Raji (cell line): ENCODE measurements around the gene TBC1D24.

Experiments
- POLR2A ChIP-seq: IDR thresholded peaks from 2 replicates; pipeline ENCODE4 v1.6.1; 2011; ENCODE audit warnings: low read depth, low read length, control low read depth; ENCODE audit not compliant: insufficient read depth

TBC1D24 gene

GRCh38 chr16:2472885-2473445, 2.0 kb upstream of the TBC1D24 start:
- TF ChIP-seq POLR2A, result peak; percentile 53

DNA sequence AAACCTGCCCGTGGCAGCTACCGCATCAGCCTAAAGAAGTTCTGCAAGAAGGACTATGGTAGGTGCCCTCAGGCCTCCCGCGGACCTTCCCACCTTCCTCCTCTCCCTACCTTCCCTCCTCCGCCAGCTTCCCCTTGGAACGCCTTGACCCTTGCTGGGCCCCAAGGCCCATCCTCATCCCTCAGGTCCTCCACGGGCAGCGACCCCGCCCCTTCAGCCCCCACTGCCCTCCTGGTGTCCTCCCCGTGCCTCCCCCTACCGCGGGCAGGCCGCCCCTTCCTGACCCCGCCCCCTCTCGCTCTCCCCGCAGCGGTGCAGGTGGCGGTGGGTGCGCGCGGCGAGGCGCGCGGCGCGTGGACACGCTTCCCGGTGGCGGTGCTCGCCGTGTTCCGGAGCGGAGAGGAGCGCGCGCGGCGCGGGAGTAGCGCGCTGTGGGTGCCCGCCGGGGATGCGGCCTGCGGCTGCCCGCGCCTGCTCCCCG, 1.4 kb upstream of the TBC1D24 start:
- peak; percentile 43 for TF ChIP-seq POLR2A

- peak; percentile 73 for TF ChIP-seq POLR2A
These were observed 689 bp upstream of the TBC1D24 start for GRCh38 chr16:2473999-2474876.

DNA sequence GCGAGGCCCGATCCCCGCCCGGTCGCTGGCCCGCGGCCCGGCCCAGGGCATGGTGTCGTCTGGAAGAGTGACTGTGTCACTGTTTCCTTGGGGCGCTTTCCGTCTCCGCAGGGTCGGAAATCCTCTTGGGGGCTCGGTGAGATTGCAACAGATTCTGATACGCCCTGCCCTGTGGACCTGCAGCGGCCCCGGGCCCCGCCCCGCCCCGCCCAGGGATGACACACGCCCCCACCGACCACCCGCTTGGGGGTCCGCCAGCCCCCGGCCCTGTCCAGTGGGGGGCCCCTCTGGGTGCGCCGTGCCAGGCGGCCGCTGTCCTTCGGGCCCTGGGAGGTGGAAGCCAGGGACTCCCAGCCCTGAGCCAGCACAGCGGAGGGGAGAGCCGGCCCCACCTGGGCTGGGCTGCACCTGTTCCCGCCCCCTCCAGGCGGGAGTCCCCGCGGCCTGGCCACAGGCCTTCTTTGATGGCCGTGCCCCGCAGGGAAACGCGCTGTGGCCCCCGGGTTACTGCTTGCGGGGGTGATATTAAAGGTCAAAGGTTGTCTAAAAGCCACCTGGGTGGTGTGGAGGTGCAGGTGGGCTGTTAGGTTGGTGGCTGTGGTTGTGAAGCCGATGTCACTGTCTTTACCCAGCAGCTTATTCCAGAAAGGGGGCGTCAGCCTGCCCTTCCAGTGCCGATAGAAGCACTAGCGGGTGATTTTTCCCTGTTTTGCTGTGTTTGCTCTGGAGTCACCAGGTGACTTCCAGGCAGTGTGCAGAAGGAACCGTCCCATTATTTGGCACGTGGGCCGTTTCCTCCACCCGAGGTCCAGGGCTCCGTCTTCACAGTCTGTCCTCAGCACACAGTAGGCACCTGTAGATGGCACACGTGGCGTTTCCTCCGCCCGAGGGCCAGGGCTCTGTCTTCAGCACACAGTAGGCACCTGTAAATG, 752 bp downstream of the TBC1D24 start:
- TF ChIP-seq POLR2A, result no peak

DNA sequence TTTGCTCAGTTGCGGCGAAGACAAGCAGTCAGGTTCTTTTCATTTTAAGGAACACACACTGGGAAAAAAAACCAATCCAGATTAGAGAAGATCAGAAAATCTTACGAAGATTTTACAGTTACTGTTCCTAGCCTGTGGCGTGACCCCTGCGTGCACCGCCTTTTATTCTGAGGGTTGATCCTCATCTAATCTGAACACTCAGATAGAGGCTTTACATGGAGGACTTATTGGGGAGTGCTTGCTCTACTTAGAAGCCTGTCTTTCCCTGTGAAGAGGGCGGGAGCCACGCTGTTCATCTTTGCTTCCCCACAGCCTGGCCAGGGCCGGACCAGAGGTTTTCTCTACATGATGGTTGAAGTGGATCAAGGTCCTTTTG, 1.4 kb downstream of the TBC1D24 start:
- no peak for TF ChIP-seq POLR2A

DNA sequence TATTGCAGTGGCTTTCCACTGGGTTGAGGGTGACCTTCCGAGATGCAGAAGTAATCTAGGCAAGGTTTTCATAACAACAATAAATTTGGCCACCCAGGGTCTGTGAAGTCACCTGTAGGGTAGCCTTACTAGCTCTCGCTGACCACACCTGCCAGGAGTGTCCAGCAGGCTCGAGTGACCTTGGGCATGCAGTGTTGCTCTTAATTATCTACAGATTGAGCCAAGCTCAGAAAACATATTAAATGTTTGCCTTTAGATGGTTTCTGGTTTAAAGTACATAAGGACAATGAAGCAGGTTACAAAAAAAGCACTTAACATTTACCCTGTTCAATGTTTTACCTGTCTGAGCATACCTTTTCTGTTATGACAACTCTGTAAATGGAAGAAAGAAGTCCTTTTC, 1.8 kb downstream of the TBC1D24 start:
- no peak for TF ChIP-seq POLR2A

DNA sequence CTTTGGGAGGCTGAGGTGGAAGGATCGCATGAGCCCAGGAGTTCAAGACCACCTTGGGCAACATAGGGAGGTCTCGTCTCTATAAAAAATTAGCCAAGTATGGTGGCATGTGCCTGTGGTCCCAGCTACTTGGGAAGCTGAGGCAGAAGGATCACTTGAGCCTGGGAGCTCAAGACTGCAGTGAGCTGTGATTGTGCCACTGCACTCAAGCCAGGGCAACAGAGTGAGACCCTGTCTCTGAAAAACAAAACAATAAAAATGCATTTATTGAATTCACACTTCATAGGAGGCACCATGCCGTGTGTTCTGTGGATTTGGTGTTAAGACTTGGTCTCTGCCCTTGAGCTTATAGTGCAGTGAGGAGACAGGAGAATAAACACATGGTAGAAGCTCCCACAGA, 2.4 kb downstream of the TBC1D24 start:
- TF ChIP-seq POLR2A, result no peak

DNA sequence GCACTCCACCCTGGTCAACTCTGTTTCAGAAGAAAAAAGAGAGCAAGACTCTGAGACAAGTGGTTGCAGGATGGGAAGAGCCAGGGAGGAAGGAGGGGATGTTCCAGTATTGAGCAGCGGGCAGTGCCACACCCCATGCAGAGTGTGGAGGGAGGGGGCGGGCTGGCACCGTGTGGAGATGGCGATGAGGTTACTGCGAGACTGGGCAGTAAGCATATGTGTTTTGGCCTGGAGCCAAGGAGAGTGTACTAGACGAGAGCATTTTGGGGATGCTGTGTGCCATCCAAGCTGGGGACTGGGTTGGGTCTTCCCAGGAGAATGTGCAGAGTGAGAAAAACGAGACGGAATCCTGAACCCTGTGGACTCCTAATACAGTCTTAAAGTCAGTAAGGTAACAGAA, 3.4 kb downstream of the TBC1D24 start:
- TF ChIP-seq POLR2A, result no peak

DNA sequence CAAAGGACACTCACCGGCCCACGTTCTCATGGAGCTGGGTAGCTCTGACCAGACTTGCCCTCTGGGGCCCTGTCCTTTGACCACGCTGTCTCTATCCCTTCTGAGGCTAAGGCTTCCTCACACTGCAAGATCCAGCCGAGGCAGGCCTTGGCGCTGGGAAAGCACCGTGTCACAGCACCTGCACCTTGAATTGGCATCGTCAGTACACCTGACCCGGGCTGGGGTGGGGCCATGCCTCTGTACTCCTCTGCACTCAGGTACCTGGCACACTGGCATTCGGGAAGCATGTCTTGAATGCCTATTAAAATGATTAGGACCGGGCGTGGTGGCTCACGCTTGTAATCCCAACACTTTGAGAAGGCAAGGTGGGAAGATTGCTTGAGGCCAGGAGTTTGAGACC, 6.0 kb downstream of the TBC1D24 start:
- TF ChIP-seq POLR2A, result no peak

GRCh38 chr16:2481676-2482075, 6.7 kb downstream of the TBC1D24 start:
- no peak for TF ChIP-seq POLR2A

GRCh38 chr16:2482249-2482648, 7.3 kb downstream of the TBC1D24 start:
- TF ChIP-seq POLR2A, result no peak

- no peak for TF ChIP-seq POLR2A
These were observed 8.0 kb downstream of the TBC1D24 start for GRCh38 chr16:2482708-2483534.

GRCh38 chr16:2483939-2484897, 9.3 kb downstream of the TBC1D24 start:
- TF ChIP-seq POLR2A, result no peak
